HEK293 (cell line): ENCODE results near the gene PRKAR2B.

ENCODE experiments used
- CTCF ChIA-PET: fragments of 350-600 bp; formaldehyde crosslinking; extraction: SDS; loops from one replicate; lab custom pipeline; 2021; ENCODE audit warnings: antibody characterized with exemption; lab: Yijun Ruan, JAX
- POLR2A ChIA-PET: fragments of 300-600 bp; formaldehyde crosslinking; extraction: SDS; loops from one replicate; lab custom pipeline; 2020; ENCODE audit warnings: antibody characterized with exemption, inconsistent platforms; lab: Yijun Ruan, JAX
- H3K27ac ChIP-seq: fragments of 200-500 bp; sonication (Bioruptor generic); 2 replicates; pipeline ENCODE4 v1.5.1; 2014; ENCODE audit warnings: low read depth, low read length, control low read depth, inconsistent platforms; ENCODE audit errors: extremely low read depth
- H3K36me3 ChIP-seq, 2 experiments: fragments of 200-500 bp in 1 of 2; sonication (Bioruptor generic) in 1 of 2; 1 replicate in 1 of 2; 2 replicates in 1 of 2; pipeline ENCODE4 v1.5.1; 2014 to 2017; ENCODE audit warnings: inconsistent platforms in 2 of 2, low read length in 2 of 2; ENCODE audit not compliant: control insufficient read depth in 2 of 2, insufficient read depth in 1 of 2
- H3K4me1 ChIP-seq: fragments of 200-500 bp; sonication (Bioruptor generic); 2 replicates; pipeline ENCODE4 v1.5.1; 2014; ENCODE audit warnings: mild to moderate bottlenecking, low read length, inconsistent platforms; ENCODE audit not compliant: control insufficient read depth, insufficient read depth
- H3K4me3 ChIP-seq: 2 replicates; pipeline ENCODE4 v1.5.1; 2011; ENCODE audit warnings: low read depth, mild to moderate bottlenecking, control low read depth, low read length, moderate library complexity
- H3K9me3 ChIP-seq: fragments of 200-500 bp; sonication (Bioruptor generic); 2 replicates; pipeline ENCODE4 v1.5.1; 2014; ENCODE audit warnings: low read depth, low read length, inconsistent platforms; ENCODE audit not compliant: control insufficient read depth, insufficient read depth
- GLI4 ChIP-seq: fragments of 450-650 bp; formaldehyde crosslinking; IDR thresholded peaks from 2 replicates; pipeline ENCODE4 v1.5.1; 2016; ENCODE audit warnings: missing biosample characterization, missing genetic modification characterization
- MZF1 ChIP-seq: fragments of 450-650 bp; formaldehyde crosslinking; IDR thresholded peaks from 2 replicates; pipeline ENCODE4 v1.5.1; 2017; ENCODE audit warnings: missing biosample characterization, missing genetic modification characterization, borderline replicate concordance
- PBX3 ChIP-seq: sonication (generic); formaldehyde crosslinking; IDR thresholded peaks from 2 replicates; pipeline ENCODE4 v1.8.1; 2022; ENCODE audit warnings: mild to moderate bottlenecking, moderate library complexity, missing genetic modification reagents
- PRDM1 ChIP-seq: fragments of 450-650 bp; formaldehyde crosslinking; IDR thresholded peaks from 2 replicates; pipeline ENCODE4; 2016; ENCODE audit warnings: missing biosample characterization, missing genetic modification characterization
- SCRT2 ChIP-seq: fragments of 450-650 bp; formaldehyde crosslinking; IDR thresholded peaks from 2 replicates; pipeline ENCODE4 v1.5.1; 2016; ENCODE audit warnings: missing biosample characterization, missing genetic modification characterization
- ZBTB10 ChIP-seq: fragments of 450-650 bp; formaldehyde crosslinking; IDR thresholded peaks from 2 replicates; pipeline ENCODE4 v1.5.1; 2016; ENCODE audit warnings: missing biosample characterization, missing genetic modification characterization
- ZNF16 ChIP-seq: fragments of 450-650 bp; formaldehyde crosslinking; IDR thresholded peaks from 2 replicates; pipeline ENCODE4 v1.5.1; 2016; ENCODE audit warnings: low read depth, missing biosample characterization, missing genetic modification characterization
- ZNF449 ChIP-seq: fragments of 450-650 bp; formaldehyde crosslinking; IDR thresholded peaks from 2 replicates; pipeline ENCODE4 v1.5.1; 2017; ENCODE audit warnings: missing biosample characterization, mild to moderate bottlenecking, missing genetic modification characterization, moderate library complexity
- ZNF596 ChIP-seq: fragments of 450-650 bp; IDR thresholded peaks from 2 replicates; pipeline ENCODE4 v1.5.0; 2018; ENCODE audit warnings: missing biosample characterization, mild to moderate bottlenecking, missing genetic modification characterization, moderate library complexity
- ZNF645 ChIP-seq: fragments of 450-650 bp; formaldehyde crosslinking; IDR thresholded peaks from 2 replicates; pipeline ENCODE4; 2016; ENCODE audit warnings: missing biosample characterization, missing genetic modification characterization

Gene PRKAR2B

GRCh38 chr7:107014387-107015023, 30.0 kb upstream of the PRKAR2B start (continued):
- 0 out of 2 replicates have a peak, but pooled peaks have one; percentile 16 for TF ChIP-seq MZF1
- TF ChIP-seq ZBTB10 (tag by site-specific recombination), result no peak
- TF ChIP-seq ZNF449 (tag by site-specific recombination), result no peak
- TF ChIP-seq, all 188 proteins: peak for 2

- TF ChIP-seq GLI4 (tag by site-specific recombination) (no peak), ZNF596 (tag by site-specific recombination) (no peak), ZNF645 (tag by site-specific recombination) (no peak)
- no peak overlapping the region for H3K27ac ChIP-seq
- ChIA-PET POLR2A (no interaction called here), CTCF (no interaction called here)
- H3K36me3 ChIP-seq, result no peaks in the 10 kb centered on the region
- no peaks in the 10 kb centered on the region for H3K9me3 ChIP-seq
- H3K4me1 ChIP-seq, result no peaks in the 10 kb centered on the region
- no peak overlapping the region for H3K4me3 ChIP-seq
Measured at GRCh38 chr7:107016312-107016711, 28.2 kb upstream of the PRKAR2B start.

GRCh38 chr7:107017965-107018719, 26.4 kb upstream of the PRKAR2B start:
- H3K27ac ChIP-seq, result no peak overlapping the region
- CTCF ChIA-PET, result no interaction called here
- no peak overlapping the region for H3K4me3 ChIP-seq
- TF ChIP-seq SCRT2 (tag by site-specific recombination) (0 out of 2 replicates have a peak, but pooled peaks have one; percentile 18), ZNF16 (tag by site-specific recombination) (no peak)
- TF ChIP-seq, all 188 proteins: peak for 1
- H3K4me1 ChIP-seq, result no peaks in the 10 kb centered on the region
- no peaks in the 10 kb centered on the region for H3K36me3 ChIP-seq
- H3K9me3 ChIP-seq, result no peaks in the 10 kb centered on the region
- POLR2A ChIA-PET, result no interaction called here

GRCh38 chr7:107020400-107020799, 24.1 kb upstream of the PRKAR2B start:
- CTCF ChIA-PET, result no interaction called here
- Histone ChIP-seq H3K4me1 (no peaks in the 10 kb centered on the region), H3K36me3 (no peaks in the 10 kb centered on the region), H3K9me3 (no peaks in the 10 kb centered on the region), H3K4me3 (no peak overlapping the region), H3K27ac (no peak overlapping the region)
- POLR2A ChIA-PET, result no interaction called here
- TF ChIP-seq PRDM1 (peak; percentile 80), PBX3 (CRISPR knock-in tag) (no peak)
- TF ChIP-seq, all 188 proteins: peak for 1
